NCI-H187 treated with DMSO at 0.1 percent for 48 hours (cell line): ENCODE measurements around the gene LRP6.
"Not testable (repeated sequence)": the region's sequence is repeated elsewhere in the genome, so short reads cannot be mapped to it uniquely, and the experiment has no call there.

ENCODE experiments used
- DNase-seq: peaks from one replicate; lab custom pipeline; 2025; lab: John Stamatoyannopoulos, UW

Gene LRP6

GRCh38 chr12:12180575-12180974 is 86.3 kb downstream of the LRP6 start:
- no peak for DNase-seq

- DNase-seq, result no peak
Measured at GRCh38 chr12:12180136-12180535, 86.7 kb downstream of the LRP6 start.

- no peak for DNase-seq
Measured at GRCh38 chr12:12178559-12178958, 88.3 kb downstream of the LRP6 start.

- DNase-seq, result no peak
Measured at GRCh38 chr12:12176402-12176801, 90.4 kb downstream of the LRP6 start.

GRCh38 chr12:12171991-12172511 is 94.8 kb downstream of the LRP6 start:
- DNase-seq, result no peak

GRCh38 chr12:12167847-12168246 is 99.0 kb downstream of the LRP6 start:
- DNase-seq, result no peak

- DNase-seq, result no peak
Measured at GRCh38 chr12:12166751-12167150, 100.1 kb downstream of the LRP6 start.

- no peak for DNase-seq
Measured at GRCh38 chr12:12159988-12160387, 106.9 kb downstream of the LRP6 start.

- no peak for DNase-seq
Measured at GRCh38 chr12:12158858-12159257, 108.0 kb downstream of the LRP6 start.

GRCh38 chr12:12157424-12157823 is 109.4 kb downstream of the LRP6 start:
- DNase-seq, result no peak

GRCh38 chr12:12156828-12157227 is 110.0 kb downstream of the LRP6 start:
- DNase-seq, result no peak

- no peak for DNase-seq
Measured at GRCh38 chr12:12156116-12156515, 110.7 kb downstream of the LRP6 start.

GRCh38 chr12:12153596-12153995 is 113.2 kb downstream of the LRP6 start:
- DNase-seq, result no peak

GRCh38 chr12:12147111-12147510 is 119.7 kb downstream of the LRP6 start:
- DNase-seq, result no peak

- not testable (repeated sequence) for DNase-seq
Measured at GRCh38 chr12:12144531-12144930, 122.3 kb downstream of the LRP6 start.

- DNase-seq, result no peak
Measured at GRCh38 chr12:12141000-12141399, 125.8 kb downstream of the LRP6 start.

- DNase-seq, result no peak
Measured at GRCh38 chr12:12138203-12139154, 128.4 kb downstream of the LRP6 start.

GRCh38 chr12:12133785-12134184 is 133.1 kb downstream of the LRP6 start:
- no peak for DNase-seq

GRCh38 chr12:12133259-12133658 is 133.6 kb downstream of the LRP6 start:
- no peak for DNase-seq

- no peak for DNase-seq
Measured at GRCh38 chr12:12128670-12129069, 138.2 kb downstream of the LRP6 start.

- no peak for DNase-seq
Measured at GRCh38 chr12:12127304-12127703, 139.5 kb downstream of the LRP6 start.

- DNase-seq, result no peak
Measured at GRCh38 chr12:12126551-12126950, 140.3 kb downstream of the LRP6 start.

GRCh38 chr12:12123036-12123604 is 143.7 kb downstream of the LRP6 start:
- no peak for DNase-seq
